Body of pancreas (tissue), 4 donors: Measurements from ENCODE around the gene ADAMTS5. TPM values are rescaled to one million over a fixed set of nuclear protein-coding genes. Genes with fewer than 3 reads are reported as not detected.
A peak's percentile ranks its signal among the peaks of the same experiment; 100 is the strongest.

ENCODE experiments used
- ATAC-seq: fragments of 150-250 bp; one replicate; pipeline ENCODE4 v1.9.1; 2016
- DNase-seq, 4 donors: peaks; one replicate each; pipeline ENCODE4 v3.0.0-alpha.2; 2019
- H3K27ac ChIP-seq, 4 donors: fragments of 200-600 bp; sonication (generic); 1 replicate in 3 of 4; 2 replicates in 1 of 4; pipeline versions ENCODE4 v1.5.1 to v1.6.1; 2016 to 2019; ENCODE audit warnings: mild to moderate bottlenecking in 1 of 4, mixed read lengths in 1 of 4, moderate library complexity in 1 of 4
- H3K27me3 ChIP-seq, 2 donors: fragments of 200-600 bp; sonication (generic); one replicate each; pipeline ENCODE4 v1.6.0; 2016; ENCODE audit warnings: mild to moderate bottlenecking in 1 of 2
- H3K36me3 ChIP-seq, 2 donors: fragments of 200-600 bp; sonication (generic); replicated peaks in 1 of 2; 2 replicates each; pipeline ENCODE4 v1.5.1; 2016; ENCODE audit warnings: low read depth in 2 of 2; ENCODE audit not compliant: insufficient read depth in 1 of 2
- H3K4me1 ChIP-seq: fragments of 200-600 bp; sonication (generic); one replicate; pipeline ENCODE4 v1.6.0; 2016
- H3K4me3 ChIP-seq, 2 donors: fragments of 200-600 bp; sonication (generic); 1 replicate in 1 of 2; 2 replicates in 1 of 2; pipeline ENCODE4 v1.5.1; 2016 to 2019
- H3K9me3 ChIP-seq, 3 donors: fragments of 200-600 bp; sonication (generic); 1 replicate in 2 of 3; 2 replicates in 1 of 3; pipeline ENCODE4 v1.5.1; 2016
- POLR2A ChIP-seq, 3 donors: fragments of 450-650 bp; IDR thresholded peaks; one replicate each; pipeline ENCODE4 v1.6.1; 2016; ENCODE audit warnings: antibody characterized with exemption in 3 of 3, mild to moderate bottlenecking in 2 of 3
- WGBS, 2 donors: methylation state at CpG; one replicate each; pipeline ENCODE4 v1.1.5; 2017; 5-methylcytosine and 5-hydroxymethylcytosine counted together
- intact Hi-C: fragments of 100-400 bp; cut with DNase I; formaldehyde crosslinking; loops from one replicate; pipeline ENCODE4 v1.15.1; 2023
- total RNA-seq, 2 donors: library from RNA; depleted of rRNA; stranded (reverse); fragments of >200 nt; gene quantifications; one replicate each; pipeline ENCODE4 v1.1.0, GENCODE V29; 2016
- TF ChIP-seq, protein P1 (sequence below), 7 experiments: fragments of 450-650 bp in 4 of 7; fragments of 200-600 bp in 3 of 7; sonication (generic) in 3 of 7; IDR thresholded peaks; one replicate each; pipeline ENCODE4 v1.5.1; 2016 to 2019; ENCODE audit warnings: antibody characterized with exemption in 7 of 7

Gene ADAMTS5
- total RNA-seq, 2 donors from 2014 or later, result 3.4 to 3.6 TPM

GRCh38 chr21:26914557-26914956 is 52.3 kb downstream of the ADAMTS5 start:
- no peak overlapping the region for H3K4me3 ChIP-seq
- intact Hi-C loops, result no loop called here
- H3K27me3 ChIP-seq, result no peaks in the 10 kb centered on the region
- no peaks in the 10 kb centered on the region for H3K4me1 ChIP-seq
- H3K27ac ChIP-seq, result no peak overlapping the region
- ATAC-seq (no peak), DNase-seq (no peak)
- H3K36me3 ChIP-seq, result no peaks in the 10 kb centered on the region
- TF ChIP-seq, protein P1, sequence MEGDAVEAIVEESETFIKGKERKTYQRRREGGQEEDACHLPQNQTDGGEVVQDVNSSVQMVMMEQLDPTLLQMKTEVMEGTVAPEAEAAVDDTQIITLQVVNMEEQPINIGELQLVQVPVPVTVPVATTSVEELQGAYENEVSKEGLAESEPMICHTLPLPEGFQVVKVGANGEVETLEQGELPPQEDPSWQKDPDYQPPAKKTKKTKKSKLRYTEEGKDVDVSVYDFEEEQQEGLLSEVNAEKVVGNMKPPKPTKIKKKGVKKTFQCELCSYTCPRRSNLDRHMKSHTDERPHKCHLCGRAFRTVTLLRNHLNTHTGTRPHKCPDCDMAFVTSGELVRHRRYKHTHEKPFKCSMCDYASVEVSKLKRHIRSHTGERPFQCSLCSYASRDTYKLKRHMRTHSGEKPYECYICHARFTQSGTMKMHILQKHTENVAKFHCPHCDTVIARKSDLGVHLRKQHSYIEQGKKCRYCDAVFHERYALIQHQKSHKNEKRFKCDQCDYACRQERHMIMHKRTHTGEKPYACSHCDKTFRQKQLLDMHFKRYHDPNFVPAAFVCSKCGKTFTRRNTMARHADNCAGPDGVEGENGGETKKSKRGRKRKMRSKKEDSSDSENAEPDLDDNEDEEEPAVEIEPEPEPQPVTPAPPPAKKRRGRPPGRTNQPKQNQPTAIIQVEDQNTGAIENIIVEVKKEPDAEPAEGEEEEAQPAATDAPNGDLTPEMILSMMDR (IDR thresholded peaks at IDR 0.05), result no peak
- TF ChIP-seq POLR2A (IDR thresholded peaks at IDR 0.05), result no peak
- H3K9me3 ChIP-seq, result peaks cover 0 to 5% (median 0%) of the 10 kb centered on the region in 3 donors

- Histone ChIP-seq H3K4me1 (no peaks in the 10 kb centered on the region), H3K27me3 (no peaks in the 10 kb centered on the region), H3K36me3 (no peaks in the 10 kb centered on the region), H3K27ac (no peak overlapping the region), H3K9me3 (peaks cover 0 to 5% (median 0%) of the 10 kb centered on the region in 3 donors), H3K4me3 (no peak overlapping the region)
- no peak for ATAC-seq
- WGBS, 2 donors, result 58 to 80% methylated on average over 1 of the region's 1 CpG
- intact Hi-C loops, result no loop called here
- no peak for TF ChIP-seq POLR2A (IDR thresholded peaks at IDR 0.05)
- TF ChIP-seq, protein P1 (IDR thresholded peaks at IDR 0.05), result no peak
- no peak for DNase-seq
Measured at GRCh38 chr21:26912466-26912865, 54.4 kb downstream of the ADAMTS5 start.

DNA sequence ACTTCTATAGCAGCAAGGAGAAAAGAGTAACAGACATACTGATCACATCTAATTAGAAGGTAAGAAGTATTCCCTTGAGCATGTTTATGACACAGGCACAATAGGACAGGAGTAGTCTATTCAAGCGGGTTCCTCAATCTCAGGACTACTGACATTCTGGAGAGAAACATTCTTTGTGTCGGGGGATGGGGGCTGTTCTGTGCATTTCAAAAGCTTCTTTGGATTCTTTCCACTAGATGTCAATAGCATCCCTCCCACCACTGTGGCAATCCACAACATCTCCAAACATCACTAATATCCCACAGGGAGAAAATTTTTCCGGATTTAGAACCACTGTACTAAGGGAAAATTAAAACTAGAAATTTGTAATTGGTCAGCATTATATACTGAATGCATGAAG is 56.9 kb downstream of the ADAMTS5 start:
- Histone ChIP-seq H3K9me3 (peaks cover 0 to 5% (median 0%) of the 10 kb centered on the region in 3 donors), H3K4me3 (no peak overlapping the region), H3K27me3 (no peaks in the 10 kb centered on the region), H3K4me1 (no peaks in the 10 kb centered on the region), H3K27ac (no peak overlapping the region), H3K36me3 (no peaks in the 10 kb centered on the region)
- TF ChIP-seq, protein P1 (IDR thresholded peaks at IDR 0.05), result no peak
- TF ChIP-seq POLR2A (IDR thresholded peaks at IDR 0.05), result no peak
- intact Hi-C loops, result no loop called here
- whole genome bisulfite sequencing, 2 donors, result 72 to 77% methylated on average over 3 of the region's 3 CpGs
- ATAC-seq (no peak), DNase-seq (no peak)

GRCh38 chr21:26900980-26901379 is 65.9 kb downstream of the ADAMTS5 start:
- H3K4me1 ChIP-seq, result peaks cover 3% of the 10 kb centered on the region
- no peaks in the 10 kb centered on the region for H3K36me3 ChIP-seq
- ATAC-seq (peak; percentile 71), DNase-seq (peak in 1 of 4 donors; percentile 44)
- WGBS, 2 donors, result 34 to 45% methylated on average over 4 of the region's 4 CpGs
- no peaks in the 10 kb centered on the region for H3K9me3 ChIP-seq
- H3K27ac ChIP-seq, result no peak overlapping the region
- no peaks in the 10 kb centered on the region for H3K27me3 ChIP-seq
- intact Hi-C loops, result no loop called here
- TF ChIP-seq, protein P1 (IDR thresholded peaks at IDR 0.05), result no peak
- TF ChIP-seq POLR2A (IDR thresholded peaks at IDR 0.05), result no peak
- H3K4me3 ChIP-seq, result no peak overlapping the region

GRCh38 chr21:26892151-26892550 is 74.7 kb downstream of the ADAMTS5 start:
- no peak overlapping the region for H3K27ac ChIP-seq
- no peaks in the 10 kb centered on the region for H3K9me3 ChIP-seq
- no peaks in the 10 kb centered on the region for H3K27me3 ChIP-seq
- ATAC-seq, result no peak
- H3K4me3 ChIP-seq, result no peak overlapping the region
- TF ChIP-seq POLR2A (IDR thresholded peaks at IDR 0.05), result no peak
- TF ChIP-seq, protein P1 (IDR thresholded peaks at IDR 0.05), result no peak
- no peaks in the 10 kb centered on the region for H3K4me1 ChIP-seq
- WGBS, 2 donors, result 55 to 65% methylated on average over 1 of the region's 1 CpG
- intact Hi-C loops, result no loop called here
- no peak for DNase-seq
- no peaks in the 10 kb centered on the region for H3K36me3 ChIP-seq
